Cortex of kidney (tissue), 1 donor: ENCODE measurements around the gene ASB2.

Source experiments
- DNase-seq: peaks from one replicate; lab custom pipeline; 2025; lab: John Stamatoyannopoulos, UW

Gene ASB2

DNA sequence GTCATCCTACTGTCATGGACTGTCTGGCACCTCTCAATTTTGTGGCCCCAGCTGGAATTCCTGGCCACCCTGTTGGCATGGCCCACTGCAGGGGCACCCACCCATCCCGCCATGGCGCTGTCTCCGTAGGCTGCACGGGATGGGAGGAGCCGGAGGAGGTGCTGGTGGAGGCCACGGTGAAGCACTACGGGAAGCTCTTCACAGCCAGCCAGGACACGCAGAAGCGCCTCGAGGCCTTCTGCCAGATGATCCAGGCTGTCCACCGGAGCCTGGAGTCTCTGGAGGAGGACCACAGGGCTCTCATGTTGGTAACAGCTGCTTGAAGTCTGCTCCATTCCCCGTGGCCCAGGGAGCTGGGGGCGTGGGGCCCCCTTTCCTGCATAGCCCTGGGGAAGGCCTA, 24.6 kb upstream of the ASB2 start:
- no peak for DNase-seq

- DNase-seq: no peak
Measured at GRCh38 chr14:94000267-94000666, 23.9 kb upstream of the ASB2 start.

DNA sequence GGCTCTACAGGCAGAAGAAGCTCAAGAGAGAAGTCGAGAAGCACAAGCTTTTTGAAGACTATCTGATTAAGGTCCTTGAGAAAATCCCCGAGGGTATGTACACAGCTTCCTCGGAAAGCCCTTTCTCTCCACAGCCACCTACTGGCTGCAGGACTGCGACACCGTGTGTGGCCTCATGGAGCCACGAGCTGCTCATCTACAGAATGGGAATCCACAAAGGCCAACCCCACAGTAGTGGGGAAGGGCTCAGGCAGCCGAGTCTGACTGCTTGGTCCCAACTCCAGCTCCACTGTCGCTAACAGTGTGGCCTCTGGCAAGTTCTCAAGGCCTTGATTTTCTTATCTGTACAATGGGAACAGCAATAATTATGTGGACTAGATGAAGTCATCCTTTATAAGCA, 23.2 kb upstream of the ASB2 start:
- DNase-seq: no peak

- DNase-seq: no peak
Measured at GRCh38 chr14:93998871-93999403, 22.6 kb upstream of the ASB2 start.

GRCh38 chr14:93997916-93998870, 21.8 kb upstream of the ASB2 start:
- DNase-seq: no peak

DNA sequence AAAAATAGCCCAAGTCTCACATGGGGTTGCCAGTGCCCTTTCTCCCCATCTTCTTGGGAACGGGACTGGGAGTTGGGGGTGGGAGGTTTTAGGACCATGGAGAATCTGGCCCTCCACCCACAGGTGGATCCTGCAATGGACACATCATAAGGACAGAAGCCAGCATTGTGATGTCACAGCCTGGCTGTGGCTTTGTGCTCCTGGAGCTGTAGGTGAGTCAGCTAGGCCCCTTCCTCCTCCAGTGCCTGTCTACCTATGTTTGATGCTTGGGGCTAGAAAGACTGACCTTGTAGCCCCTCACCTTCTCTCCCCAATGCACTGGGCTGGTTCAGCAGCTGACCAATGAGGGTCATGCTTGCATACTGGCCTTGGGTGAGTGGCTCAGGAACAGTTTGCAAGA, 20.7 kb upstream of the ASB2 start, which contains the start of gene CCDC197:
Gene CCDC197, plus strand, starts transcription at position 220 of the 400 bp plus-strand sequence. CDS start 831 bp downstream, outside the sequence.
- DNase-seq: no peak

- DNase-seq: no peak
Measured at GRCh38 chr14:93996130-93996695, 19.8 kb upstream of the ASB2 start.

DNA sequence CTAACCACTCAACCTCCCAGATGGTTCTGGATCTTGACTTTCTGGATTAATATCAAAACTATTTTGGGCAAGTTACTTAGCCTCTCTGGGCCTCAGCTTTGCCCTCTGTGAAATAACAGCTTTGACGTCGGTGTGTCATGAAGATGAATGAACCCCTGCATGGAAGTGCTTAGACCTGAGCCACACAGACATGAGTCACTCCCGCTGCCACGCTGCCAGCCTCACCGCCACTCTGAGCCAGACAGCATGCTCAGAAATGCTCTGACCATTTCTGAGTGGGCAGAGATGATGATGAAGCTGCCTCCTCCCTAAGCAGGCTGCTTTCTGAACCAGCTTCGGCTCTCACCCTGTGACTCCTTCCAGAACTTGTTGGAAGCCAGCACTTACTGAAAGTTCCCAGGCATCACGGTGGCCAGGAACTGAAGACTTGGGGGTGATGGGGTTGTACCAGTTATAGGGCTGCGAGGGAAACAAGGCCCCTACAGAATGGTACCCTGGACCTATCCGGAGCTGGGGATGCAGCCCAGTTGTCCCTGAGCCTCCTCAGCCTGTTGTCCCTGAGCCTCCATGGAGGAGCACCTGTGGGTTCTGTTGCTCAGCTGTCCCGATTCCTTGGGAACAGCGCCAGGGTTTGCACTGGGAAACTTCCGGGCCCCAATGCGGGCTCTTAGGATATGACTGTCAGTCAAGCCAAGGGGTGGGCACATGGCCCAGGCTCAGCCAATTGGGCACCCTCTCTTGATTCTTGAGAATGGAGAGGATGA, 18.7 kb upstream of the ASB2 start:
- DNase-seq: no peak

GRCh38 chr14:93993382-93993781, 17.0 kb upstream of the ASB2 start:
- no peak for DNase-seq

- no peak for DNase-seq
Measured at GRCh38 chr14:93991649-93992048, 15.3 kb upstream of the ASB2 start.

DNA sequence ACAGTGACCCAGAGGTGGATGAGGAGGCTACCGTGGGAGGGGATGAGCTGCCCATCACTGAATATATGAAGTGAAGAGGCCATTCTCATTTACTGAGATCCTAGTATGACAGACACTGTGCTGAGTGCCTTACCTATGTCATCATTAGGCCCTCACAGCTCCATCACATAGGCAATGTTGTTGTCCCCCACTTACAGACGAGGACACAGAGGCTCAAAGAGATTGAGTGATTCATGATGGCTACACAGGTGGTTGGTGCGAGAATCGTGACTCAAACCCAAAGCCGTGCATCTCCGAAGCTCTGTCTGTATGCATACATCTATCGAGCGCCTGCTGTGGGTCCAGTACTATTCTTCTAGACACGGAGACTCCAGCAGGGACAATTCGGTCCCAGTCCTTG, 14.8 kb upstream of the ASB2 start:
- no peak for DNase-seq

GRCh38 chr14:93989939-93990338, 13.6 kb upstream of the ASB2 start:
- DNase-seq: no peak

DNA sequence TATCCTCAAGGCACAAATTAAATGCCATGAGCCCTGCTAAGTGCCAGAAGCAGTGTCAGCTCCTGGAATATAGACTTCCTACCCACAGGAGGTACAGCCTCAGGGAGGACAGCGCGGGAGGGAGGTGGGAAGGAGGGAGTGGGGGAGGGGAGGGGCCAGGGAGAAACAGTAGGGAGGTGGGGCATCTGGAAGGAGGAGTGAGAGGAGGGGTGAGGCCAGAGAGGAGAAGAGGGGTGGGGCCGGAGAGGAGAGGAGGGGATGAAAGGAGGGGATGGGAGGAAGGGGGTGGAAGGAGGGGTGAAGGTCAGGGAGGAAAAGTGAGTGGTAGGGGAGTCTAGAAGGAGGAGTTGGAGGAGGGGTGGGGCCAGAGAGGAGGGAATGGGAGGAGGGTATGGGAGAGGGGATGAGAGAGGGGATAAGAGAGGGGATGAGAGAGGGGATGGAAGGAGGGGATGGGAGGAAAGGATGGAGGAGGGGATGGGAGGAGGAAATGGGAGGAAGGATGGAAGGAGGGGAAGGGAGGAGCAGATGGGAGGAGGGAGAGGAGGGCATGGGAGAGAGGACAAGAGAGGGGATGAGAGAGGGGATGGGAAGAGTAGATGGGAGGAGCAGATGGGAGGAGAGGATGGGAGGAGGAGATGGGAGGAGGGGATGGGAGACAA, 11.6 kb upstream of the ASB2 start:
- DNase-seq: no peak

GRCh38 chr14:93987376-93987775, 11.0 kb upstream of the ASB2 start:
- no peak for DNase-seq

GRCh38 chr14:93986955-93987354, 10.6 kb upstream of the ASB2 start:
- DNase-seq: no peak

DNA sequence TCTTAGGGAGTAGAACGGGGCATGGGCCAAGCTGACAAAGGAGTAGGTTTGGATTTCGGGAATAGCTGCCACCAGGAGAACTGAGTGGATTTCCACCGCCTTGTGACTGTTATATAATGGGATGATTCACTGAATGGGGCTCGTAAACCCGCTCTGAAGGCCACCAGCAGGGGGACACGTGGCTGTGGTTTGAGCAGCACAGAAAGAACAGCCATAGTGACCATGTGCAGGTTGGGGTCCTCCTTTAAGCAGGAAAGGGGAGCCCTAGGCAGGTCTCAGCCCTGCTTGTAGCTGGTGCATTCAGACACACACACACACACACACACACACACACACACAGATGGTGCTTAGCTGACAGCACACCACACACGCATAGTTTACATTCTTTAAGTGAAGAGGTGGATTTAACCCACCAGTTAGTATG, 8.6 kb upstream of the ASB2 start:
- no peak for DNase-seq

DNA sequence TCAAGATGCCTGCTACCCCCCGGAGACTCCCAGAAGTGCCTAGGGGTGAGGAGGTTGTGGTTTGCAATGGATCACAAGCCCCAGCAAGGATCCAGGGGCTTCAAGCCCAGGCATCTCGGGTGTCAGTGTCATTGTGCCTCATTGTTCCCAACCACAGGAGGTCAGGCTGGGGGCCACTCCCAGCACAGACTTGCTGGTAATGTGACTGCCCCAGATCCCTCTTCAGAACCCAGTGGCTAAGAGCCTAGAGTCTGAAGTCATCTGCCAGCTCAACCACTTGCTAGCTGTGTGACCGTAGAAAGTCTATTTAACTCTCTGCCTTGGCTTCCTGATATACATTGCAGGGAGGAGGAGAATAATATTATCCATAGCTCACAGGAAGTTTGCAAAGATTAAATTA, 7.7 kb upstream of the ASB2 start:
- no peak for DNase-seq

DNA sequence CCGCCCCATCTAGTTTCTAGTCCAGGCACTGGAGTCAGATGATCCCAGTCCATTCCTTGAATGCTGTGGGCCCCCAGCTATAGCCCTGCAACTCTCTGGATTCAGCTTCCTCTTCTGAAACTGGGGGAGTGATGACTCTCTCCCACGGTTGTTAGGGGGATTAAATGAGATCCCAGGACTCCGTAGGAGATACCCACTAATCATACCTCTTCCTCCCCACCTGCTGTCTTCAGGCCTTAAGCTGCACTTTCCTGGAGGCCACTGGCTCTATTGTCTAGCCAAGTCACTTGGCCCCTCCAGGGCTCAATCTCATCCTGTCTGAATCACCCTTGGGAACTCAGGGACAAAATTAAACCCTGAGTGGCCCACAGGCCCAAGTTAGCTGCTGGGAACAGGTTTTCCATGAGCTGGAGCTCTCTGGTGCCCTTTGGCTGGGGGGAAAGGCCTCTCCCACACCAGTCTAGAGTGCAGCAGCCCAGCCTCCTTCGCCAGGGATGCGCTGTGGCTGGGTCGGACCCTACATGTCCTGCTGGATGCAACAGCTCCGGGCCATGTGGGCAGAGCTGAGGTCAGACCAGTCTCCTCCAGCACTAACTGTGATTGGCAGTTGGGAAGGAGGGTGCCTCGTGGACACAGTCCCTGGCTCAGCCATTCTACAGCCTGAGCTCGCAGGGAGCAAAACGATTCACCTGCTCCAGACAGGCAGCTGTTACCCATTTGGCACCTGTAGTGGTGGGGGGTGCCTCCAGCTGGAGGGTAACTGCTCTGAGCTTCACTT, 6.0 kb upstream of the ASB2 start:
- DNase-seq: no peak

DNA sequence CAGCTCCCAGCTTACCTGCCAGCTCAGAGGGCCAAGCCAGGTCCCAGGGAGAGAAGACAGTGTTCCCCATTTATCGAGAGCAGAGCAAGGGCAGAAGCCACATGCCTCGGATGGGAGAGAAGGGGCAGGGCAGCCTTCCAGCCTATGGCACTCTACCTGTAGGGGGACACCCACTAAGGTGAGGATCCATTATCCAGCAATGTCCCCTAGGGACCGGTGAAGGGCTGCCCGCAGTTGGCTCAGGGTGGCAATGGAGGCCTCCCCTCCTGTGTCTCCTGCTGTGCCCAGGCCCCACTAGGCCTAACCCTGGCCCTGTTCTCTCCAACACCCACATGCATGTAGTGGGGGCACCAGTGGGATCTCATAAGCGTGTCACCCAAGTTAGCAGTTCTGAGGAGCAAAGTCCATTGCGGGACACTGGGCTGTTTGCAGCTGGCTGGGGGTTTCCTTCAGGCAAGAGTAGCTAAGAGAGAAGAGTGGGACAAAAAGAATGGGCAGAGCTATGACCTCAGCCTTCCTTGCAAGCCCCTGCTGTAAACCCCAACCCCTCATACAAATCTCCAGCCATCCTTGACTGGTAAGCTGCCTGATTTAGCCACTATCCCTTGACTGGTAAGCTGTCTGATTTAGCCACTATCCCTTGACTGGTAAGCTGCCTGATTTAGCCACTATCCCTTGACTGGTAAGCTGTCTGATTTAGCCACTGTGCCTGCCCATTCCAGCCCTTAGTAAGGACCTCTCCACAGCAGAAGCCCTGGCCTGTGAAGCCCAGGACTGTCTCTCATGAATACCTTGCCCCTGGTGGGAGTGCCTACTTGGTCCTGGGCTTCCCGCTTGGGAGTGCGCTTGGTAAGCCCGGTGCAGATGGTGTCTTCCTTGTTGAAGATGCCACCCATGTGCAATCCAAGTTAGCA, 5.2 kb upstream of the ASB2 start:
- no peak for DNase-seq
